HCT116 (cell line): Measurements from ENCODE around the gene ZNF502. TPM values are rescaled to one million over a fixed set of nuclear protein-coding genes. Genes with fewer than 3 reads are reported as not detected.

ENCODE experiments used
- ATAC-seq: fragments of 200-7000 bp; cut with Tn5 transposase; 2 replicates; pipeline ENCODE4 v1.9.1; 2020; ENCODE audit warnings: mild to moderate bottlenecking, moderate library complexity
- BruUV-seq: library from RNA; stranded (reverse); fragments of 400-500 nt; replicated peaks from 2 replicates; lab custom pipeline; 2021; lab: Mats Ljungman, UMichigan
- CTCF ChIA-PET: fragments of 300-600 bp; sonication (Branson Sonifier 250); formaldehyde crosslinking; loops from one replicate; lab custom pipeline; 2021; ENCODE audit warnings: antibody characterized with exemption; lab: Charles Lee
- POLR2A ChIA-PET: fragments of 300-600, 350-600 bp; sonication (Branson Sonifier 250); formaldehyde crosslinking; loops from one replicate; lab custom pipeline; 2021; ENCODE audit warnings: antibody characterized with exemption; lab: Charles Lee
- RAD21 ChIA-PET, 2 experiments: fragments of 300-600 bp; sonication (Branson Sonifier 250); formaldehyde crosslinking; loops; one replicate each; lab custom pipeline; 2023; ENCODE audit warnings: low total read pairs in 2 of 2; ENCODE audit not compliant: uncharacterized antibody in 2 of 2, unreplicated experiment in 2 of 2, low non-redundant PET in 1 of 2; lab: Charles Lee
- DNase-seq: peaks from one replicate; pipeline ENCODE4 v3.0.0-alpha.2; 2010; ENCODE audit warnings: low read depth, low spot score
- H2AFZ ChIP-seq: fragments of 200-600 bp; shearing (Covaris generic), sonication (generic); 2 replicates; pipeline ENCODE4 v1.6.1; 2017; ENCODE audit warnings: low read depth, mixed run types, mixed read lengths, antibody characterized with exemption, low read length; ENCODE audit not compliant: poor library complexity, severe bottlenecking
- H3K27ac ChIP-seq: 2 replicates; pipeline ENCODE4 v1.5.1; 2012; ENCODE audit warnings: low read depth, low read length
- H3K27me3 ChIP-seq: fragments of 200-600 bp; sonication (generic); 2 replicates; pipeline ENCODE4 v1.6.1; 2016; ENCODE audit warnings: mixed run types, low read length, mixed read lengths; ENCODE audit not compliant: insufficient read depth
- H3K36me3 ChIP-seq, 2 experiments: fragments of 200-500 bp in 1 of 2; fragments of 200-600 bp in 1 of 2; sonication (Bioruptor generic) in 1 of 2; sonication (generic) in 1 of 2; 2 replicates each; pipeline versions ENCODE4 v1.5.1 to v1.6.1; 2014 to 2016; ENCODE audit warnings: low read length in 2 of 2, inconsistent platforms in 1 of 2, mixed read lengths in 1 of 2, mixed run types in 1 of 2; ENCODE audit not compliant: insufficient read depth in 2 of 2, control insufficient read depth in 1 of 2
- H3K4me1 ChIP-seq, 2 experiments: fragments of 200-600 bp in 1 of 2; sonication (generic) in 1 of 2; 2 replicates each; pipeline versions ENCODE4 v1.5.1 to v1.6.1; 2012 to 2017; ENCODE audit warnings: low read length in 2 of 2, inconsistent platforms in 1 of 2, mild to moderate bottlenecking in 1 of 2, mixed read lengths in 1 of 2, mixed run types in 1 of 2, moderate library complexity in 1 of 2; ENCODE audit not compliant: insufficient read depth in 2 of 2, control insufficient read depth in 1 of 2
- H3K4me2 ChIP-seq: fragments of 200-600 bp; sonication (generic); 2 replicates; pipeline ENCODE4 v1.6.1; 2017; ENCODE audit warnings: mixed run types, low read length, mixed read lengths
- H3K4me3 ChIP-seq, 2 experiments: fragments of 200-600 bp in 1 of 2; sonication (generic) in 1 of 2; replicated peaks in 1 of 2; 2 replicates each; pipeline ENCODE4 v1.5.1; 2011 to 2016; ENCODE audit warnings: low read length in 2 of 2, control low read depth in 1 of 2, low read depth in 1 of 2, mild to moderate bottlenecking in 1 of 2, mixed read lengths in 1 of 2, mixed run types in 1 of 2
- H3K79me2 ChIP-seq: fragments of 200-600 bp; sonication (generic); 2 replicates; pipeline ENCODE4 v1.6.1; 2017; ENCODE audit warnings: mild to moderate bottlenecking, mixed run types, low read length, moderate library complexity, mixed read lengths; ENCODE audit not compliant: insufficient read depth
- H3K9ac ChIP-seq: fragments of 200-600 bp; sonication (generic); 2 replicates; pipeline ENCODE4 v1.6.1; 2016; ENCODE audit warnings: low read length, mixed read lengths
- H3K9me2 ChIP-seq: fragments of 200-600 bp; sonication (generic), shearing (Covaris generic); 2 replicates; pipeline ENCODE4 v1.6.1; 2017; ENCODE audit warnings: mixed run types, mild to moderate bottlenecking, moderate library complexity; ENCODE audit not compliant: insufficient read depth
- H3K9me3 ChIP-seq, 2 experiments: fragments of 200-500 bp in 1 of 2; fragments of 200-600 bp in 1 of 2; sonication (Bioruptor generic) in 1 of 2; sonication (generic) in 1 of 2; 2 replicates each; pipeline ENCODE4 v1.6.1; 2014 to 2017; ENCODE audit warnings: low read length in 2 of 2, mixed read lengths in 2 of 2, inconsistent platforms in 1 of 2, low read depth in 1 of 2, mild to moderate bottlenecking in 1 of 2, mixed run types in 1 of 2, moderate library complexity in 1 of 2; ENCODE audit not compliant: control insufficient read depth in 1 of 2, insufficient read depth in 1 of 2
- H4K20me1 ChIP-seq: fragments of 200-600 bp; sonication (generic), shearing (Covaris generic); 2 replicates; pipeline ENCODE4 v1.6.1; 2017; ENCODE audit warnings: mixed run types, mild to moderate bottlenecking, moderate library complexity; ENCODE audit not compliant: insufficient read depth
- CBX3 ChIP-seq: IDR thresholded peaks from 2 replicates; pipeline ENCODE4 v1.6.1; 2012; ENCODE audit warnings: low read depth
- CEBPB ChIP-seq: IDR thresholded peaks from 2 replicates; pipeline ENCODE4 v1.6.1; 2012; ENCODE audit warnings: low read depth
- CTCF ChIP-seq, 3 experiments: fragments of 200-600 bp in 1 of 3; sonication (generic) in 1 of 3; IDR thresholded peaks in 2 of 3; conservative IDR thresholded peaks in 1 of 3; 2 replicates each; pipeline ENCODE4 v1.5.1; 2012 to 2017; ENCODE audit warnings: low read depth in 2 of 3, low read length in 2 of 3, antibody characterized with exemption in 1 of 3, borderline replicate concordance in 1 of 3, control low read depth in 1 of 3, mild to moderate bottlenecking in 1 of 3, mixed read lengths in 1 of 3, mixed run types in 1 of 3, moderate library complexity in 1 of 3; ENCODE audit not compliant: insufficient read depth in 1 of 3
- EGR1 ChIP-seq: IDR thresholded peaks from 2 replicates; pipeline ENCODE4 v1.6.1; 2012; ENCODE audit warnings: low read depth
- EZH2 ChIP-seq: fragments of 200-600 bp; sonication (generic); IDR thresholded peaks from 2 replicates; pipeline ENCODE4 v1.6.1; 2017; ENCODE audit warnings: antibody characterized with exemption, mixed run types
- EZH2phosphoT487 ChIP-seq: fragments of 200-600 bp; IDR thresholded peaks from 2 replicates; pipeline ENCODE4 v1.6.1; 2018; ENCODE audit warnings: antibody characterized with exemption, borderline replicate concordance
- FOSL1 ChIP-seq: IDR thresholded peaks from 2 replicates; pipeline ENCODE4 v1.6.1; 2012; ENCODE audit warnings: low read depth
- JUND ChIP-seq: IDR thresholded peaks from 2 replicates; pipeline ENCODE4 v1.6.1; 2012
- POLR2AphosphoS5 ChIP-seq: IDR thresholded peaks from 2 replicates; pipeline ENCODE4 v1.6.1; 2011; ENCODE audit warnings: mild to moderate bottlenecking, low read depth, low read length, moderate library complexity
- SIN3A ChIP-seq: IDR thresholded peaks from 2 replicates; pipeline ENCODE4 v1.6.1; 2012; ENCODE audit warnings: low read depth
- SRF ChIP-seq: IDR thresholded peaks from 2 replicates; pipeline ENCODE4 v1.6.1; 2012; ENCODE audit warnings: low read depth
- TCF7L2 ChIP-seq: IDR thresholded peaks from 2 replicates; pipeline ENCODE4 v1.7.0; 2011; ENCODE audit warnings: borderline replicate concordance, inconsistent platforms; ENCODE audit not compliant: insufficient read depth, insufficient read length; ENCODE audit errors: extremely low read depth
- YY1 ChIP-seq: IDR thresholded peaks from 2 replicates; pipeline ENCODE4 v1.6.1; 2011; ENCODE audit warnings: low read length, low read depth, moderate library complexity, mild to moderate bottlenecking; ENCODE audit not compliant: insufficient replicate concordance; ENCODE audit errors: extremely low read depth
- ZBTB33 ChIP-seq: IDR thresholded peaks from 2 replicates; pipeline ENCODE4 v1.6.1; 2011; ENCODE audit warnings: mild to moderate bottlenecking, low read length, moderate library complexity; ENCODE audit not compliant: insufficient replicate concordance; ENCODE audit errors: extremely low read depth
- ZFX ChIP-seq: fragments of 450-650 bp; IDR thresholded peaks from 2 replicates; pipeline ENCODE4 v1.6.1; 2017
- ZNF274 ChIP-seq: fragments of 200-500 bp; sonication (Bioruptor generic); IDR thresholded peaks from 2 replicates; pipeline ENCODE4 v1.6.1; 2014; ENCODE audit warnings: mild to moderate bottlenecking, low read depth, low read length, inconsistent platforms
- intact Hi-C: fragments of 100-400 bp; cut with micrococcal nuclease; formaldehyde crosslinking; loops from 2 replicates; pipeline ENCODE4 v1.10.0; 2022
- total RNA-seq: library from RNA; stranded (reverse); gene quantifications from one replicate; pipeline ENCODE4 v1.2.1, GENCODE V29; 2021; ENCODE audit not compliant: unreplicated experiment
- TF ChIP-seq, protein P1 (sequence below): IDR thresholded peaks from 2 replicates; pipeline ENCODE4 v1.6.1; 2012; ENCODE audit warnings: low read depth
- TF ChIP-seq, protein P2 (sequence below): IDR thresholded peaks from 2 replicates; pipeline ENCODE4 v1.6.1; 2012
- TF ChIP-seq, protein P3 (sequence below): IDR thresholded peaks from 2 replicates; pipeline ENCODE4 v1.6.1; 2012

ZNF502 gene
- total RNA-seq, 1 experiment from 2014 or later = 1.5 TPM

GRCh38 chr3:44680921-44681455 is 31.5 kb upstream of the ZNF502 start:
- no peak overlapping the region for H2AFZ ChIP-seq
- H3K27ac ChIP-seq = no peak overlapping the region
- ChIA-PET RAD21 (no interaction called here), CTCF (no interaction called here), POLR2A (no interaction called here)
- no peak overlapping the region for H3K4me3 ChIP-seq
- H4K20me1 ChIP-seq = no peaks in the 10 kb centered on the region
- H3K9ac ChIP-seq = no peak overlapping the region
- no peaks in the 10 kb centered on the region for H3K9me2 ChIP-seq
- ATAC-seq (no peak), DNase-seq (no peak)
- H3K79me2 ChIP-seq = no peaks in the 10 kb centered on the region
- H3K4me1 ChIP-seq = no peaks in the 10 kb centered on the region
- intact Hi-C loops = no loop called here
- no peaks in the 10 kb centered on the region for H3K36me3 ChIP-seq
- H3K27me3 ChIP-seq = no peaks in the 10 kb centered on the region
- BruUV-seq = no TSS peak
- no peaks in the 10 kb centered on the region for H3K9me3 ChIP-seq
- TF ChIP-seq, protein P1, sequence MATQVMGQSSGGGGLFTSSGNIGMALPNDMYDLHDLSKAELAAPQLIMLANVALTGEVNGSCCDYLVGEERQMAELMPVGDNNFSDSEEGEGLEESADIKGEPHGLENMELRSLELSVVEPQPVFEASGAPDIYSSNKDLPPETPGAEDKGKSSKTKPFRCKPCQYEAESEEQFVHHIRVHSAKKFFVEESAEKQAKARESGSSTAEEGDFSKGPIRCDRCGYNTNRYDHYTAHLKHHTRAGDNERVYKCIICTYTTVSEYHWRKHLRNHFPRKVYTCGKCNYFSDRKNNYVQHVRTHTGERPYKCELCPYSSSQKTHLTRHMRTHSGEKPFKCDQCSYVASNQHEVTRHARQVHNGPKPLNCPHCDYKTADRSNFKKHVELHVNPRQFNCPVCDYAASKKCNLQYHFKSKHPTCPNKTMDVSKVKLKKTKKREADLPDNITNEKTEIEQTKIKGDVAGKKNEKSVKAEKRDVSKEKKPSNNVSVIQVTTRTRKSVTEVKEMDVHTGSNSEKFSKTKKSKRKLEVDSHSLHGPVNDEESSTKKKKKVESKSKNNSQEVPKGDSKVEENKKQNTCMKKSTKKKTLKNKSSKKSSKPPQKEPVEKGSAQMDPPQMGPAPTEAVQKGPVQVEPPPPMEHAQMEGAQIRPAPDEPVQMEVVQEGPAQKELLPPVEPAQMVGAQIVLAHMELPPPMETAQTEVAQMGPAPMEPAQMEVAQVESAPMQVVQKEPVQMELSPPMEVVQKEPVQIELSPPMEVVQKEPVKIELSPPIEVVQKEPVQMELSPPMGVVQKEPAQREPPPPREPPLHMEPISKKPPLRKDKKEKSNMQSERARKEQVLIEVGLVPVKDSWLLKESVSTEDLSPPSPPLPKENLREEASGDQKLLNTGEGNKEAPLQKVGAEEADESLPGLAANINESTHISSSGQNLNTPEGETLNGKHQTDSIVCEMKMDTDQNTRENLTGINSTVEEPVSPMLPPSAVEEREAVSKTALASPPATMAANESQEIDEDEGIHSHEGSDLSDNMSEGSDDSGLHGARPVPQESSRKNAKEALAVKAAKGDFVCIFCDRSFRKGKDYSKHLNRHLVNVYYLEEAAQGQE = no peak
- TF ChIP-seq POLR2AphosphoS5 (no peak), ZBTB33 (no peak), CBX3 (no peak), SIN3A (no peak), YY1 (no peak), TCF7L2 (no peak), EZH2phosphoT487 (no peak), JUND (no peak), EZH2 (no peak), CTCF (IDR thresholded peaks at IDR 0.05 in 2 of 3, conservative IDR thresholded peaks at IDR 0.05 in 1 of 3; ENCODE audit: borderline replicate concordance in 1 of 3, insufficient read depth in 1 of 3, low read depth in 2 of 3, low read length in 2 of 3) (no peak), EGR1 (no peak), SRF (no peak), ZNF274 (no peak), ZFX (no peak), CEBPB (no peak), FOSL1 (no peak)
- TF ChIP-seq, protein P2, sequence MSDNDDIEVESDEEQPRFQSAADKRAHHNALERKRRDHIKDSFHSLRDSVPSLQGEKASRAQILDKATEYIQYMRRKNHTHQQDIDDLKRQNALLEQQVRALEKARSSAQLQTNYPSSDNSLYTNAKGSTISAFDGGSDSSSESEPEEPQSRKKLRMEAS = no peak
- TF ChIP-seq, protein P3, sequence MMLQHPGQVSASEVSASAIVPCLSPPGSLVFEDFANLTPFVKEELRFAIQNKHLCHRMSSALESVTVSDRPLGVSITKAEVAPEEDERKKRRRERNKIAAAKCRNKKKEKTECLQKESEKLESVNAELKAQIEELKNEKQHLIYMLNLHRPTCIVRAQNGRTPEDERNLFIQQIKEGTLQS = no peak
- no peak overlapping the region for H3K4me2 ChIP-seq
